ENCODE data around the gene ADSS1. TPM values are rescaled to one million over a fixed set of nuclear protein-coding genes. Genes with fewer than 3 reads are reported as not detected.

ADSS1 gene
- total and polyA plus RNA-seq, 4 donors = 1.8 to 18.8 (median 12.2) TPM

DNA sequence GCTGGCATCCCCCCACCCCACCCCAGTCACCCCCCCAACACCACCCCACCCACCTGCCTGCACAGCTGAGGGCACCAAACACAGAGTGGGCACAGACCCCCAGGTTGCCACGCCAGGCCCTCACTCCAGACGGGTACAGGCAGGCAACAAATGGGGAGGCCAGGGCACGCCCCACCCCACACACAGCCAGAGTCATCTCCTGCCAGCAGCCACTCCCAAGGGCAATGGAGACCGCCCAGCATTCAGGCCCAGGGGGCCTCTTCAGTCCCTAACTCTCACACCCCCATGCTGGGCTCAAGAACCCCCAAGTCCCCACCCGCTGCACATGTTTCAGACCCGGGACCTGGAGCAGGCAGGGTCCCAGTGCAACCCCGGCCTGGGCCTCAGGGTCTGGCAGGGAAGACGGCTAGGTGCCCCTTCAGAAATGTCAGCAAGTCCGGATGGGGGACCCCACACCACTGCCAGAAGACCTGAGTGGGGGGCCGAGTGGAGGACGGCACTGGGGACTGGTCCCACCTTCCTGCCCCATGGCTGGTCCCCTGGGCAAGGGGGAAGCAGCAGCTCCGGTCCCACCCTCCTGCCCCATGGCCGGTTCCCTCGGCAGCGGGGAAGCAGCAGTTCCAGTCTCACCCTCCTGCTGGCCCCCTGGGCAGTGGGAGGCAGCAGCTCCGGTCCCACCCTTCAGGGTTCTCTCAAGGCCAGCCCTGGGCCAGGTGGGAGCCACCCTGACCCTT is 59.6 kb downstream of the ADSS1 start (continued):
- TF ChIP-seq, protein P1, sequence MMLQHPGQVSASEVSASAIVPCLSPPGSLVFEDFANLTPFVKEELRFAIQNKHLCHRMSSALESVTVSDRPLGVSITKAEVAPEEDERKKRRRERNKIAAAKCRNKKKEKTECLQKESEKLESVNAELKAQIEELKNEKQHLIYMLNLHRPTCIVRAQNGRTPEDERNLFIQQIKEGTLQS (IDR thresholded peaks at IDR 0.05) = no peak

DNA sequence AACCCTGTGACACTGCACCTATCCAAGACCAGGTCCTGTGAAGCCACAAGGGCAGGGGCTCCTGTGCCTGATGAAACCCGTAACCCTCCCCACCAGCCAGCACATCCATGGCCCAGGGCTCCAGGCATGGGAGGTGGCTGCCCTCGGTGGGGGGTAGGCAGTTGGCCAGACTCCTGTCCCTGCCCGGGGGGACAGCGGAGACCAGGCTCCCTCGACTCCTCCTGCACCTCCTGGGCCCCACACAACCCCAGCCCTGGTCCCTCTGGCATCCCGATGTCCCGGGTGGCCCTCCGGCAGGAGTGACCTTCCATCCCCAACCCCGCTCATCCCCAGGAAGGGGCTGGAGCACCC is 60.2 kb downstream of the ADSS1 start:
- H3K4me3 ChIP-seq (ENCODE audit: low read depth in 1 of 3, low read length in 3 of 3) = no peak overlapping the region
- H3K27me3 ChIP-seq (ENCODE audit: control insufficient read depth in 4 of 4, insufficient read depth in 4 of 4, low read length in 3 of 4) = no peaks in the 10 kb centered on the region
- no peak overlapping the region for H3K9ac ChIP-seq (ENCODE audit: low read depth in 1 of 2, low read length in 2 of 2)
- peaks cover 0 to 20% (median 6%) of the 10 kb centered on the region in 4 donors for H3K36me3 ChIP-seq (ENCODE audit: control insufficient read depth in 4 of 4, insufficient read depth in 3 of 4, low read depth in 1 of 4, low read length in 3 of 4)
- no peak for DNase-seq (ENCODE audit: low spot score)
- H3K27ac ChIP-seq (ENCODE audit: low read depth in 1 of 2, low read length in 2 of 2) = no peak overlapping the region
- 93% methylated on average over 9 of the region's 9 CpGs for WGBS
- no peaks in the 10 kb centered on the region for H3K9me3 ChIP-seq (ENCODE audit: control insufficient read depth in 4 of 4, low read length in 3 of 4)
- TF ChIP-seq HNF4A (conservative IDR thresholded peaks at IDR 0.05) (no peak), ZBTB33 (IDR thresholded peaks at IDR 0.05) (no peak), JUND (IDR thresholded peaks at IDR 0.05) (no peak), RAD21 (IDR thresholded peaks at IDR 0.05) (no peak), GABPA (IDR thresholded peaks at IDR 0.05 in 1 of 2, conservative IDR thresholded peaks at IDR 0.05 in 1 of 2) (no peak), TAF1 (conservative IDR thresholded peaks at IDR 0.05) (no peak), EGR1 (IDR thresholded peaks at IDR 0.05; ENCODE audit: low read depth in 2 of 2) (no peak), YY1 (IDR thresholded peaks at IDR 0.05) (no peak), SP1 (IDR thresholded peaks at IDR 0.05) (no peak), NR2F2 (IDR thresholded peaks at IDR 0.05) (no peak), FOXA1 (IDR thresholded peaks at IDR 0.05) (no peak), HNF4G (IDR thresholded peaks at IDR 0.05) (no peak), FOXA2 (IDR thresholded peaks at IDR 0.05) (no peak), REST (IDR thresholded peaks at IDR 0.05) (no peak), MAX (IDR thresholded peaks at IDR 0.05) (no peak), RXRA (IDR thresholded peaks at IDR 0.05) (no peak)
- TF ChIP-seq, protein P2, sequence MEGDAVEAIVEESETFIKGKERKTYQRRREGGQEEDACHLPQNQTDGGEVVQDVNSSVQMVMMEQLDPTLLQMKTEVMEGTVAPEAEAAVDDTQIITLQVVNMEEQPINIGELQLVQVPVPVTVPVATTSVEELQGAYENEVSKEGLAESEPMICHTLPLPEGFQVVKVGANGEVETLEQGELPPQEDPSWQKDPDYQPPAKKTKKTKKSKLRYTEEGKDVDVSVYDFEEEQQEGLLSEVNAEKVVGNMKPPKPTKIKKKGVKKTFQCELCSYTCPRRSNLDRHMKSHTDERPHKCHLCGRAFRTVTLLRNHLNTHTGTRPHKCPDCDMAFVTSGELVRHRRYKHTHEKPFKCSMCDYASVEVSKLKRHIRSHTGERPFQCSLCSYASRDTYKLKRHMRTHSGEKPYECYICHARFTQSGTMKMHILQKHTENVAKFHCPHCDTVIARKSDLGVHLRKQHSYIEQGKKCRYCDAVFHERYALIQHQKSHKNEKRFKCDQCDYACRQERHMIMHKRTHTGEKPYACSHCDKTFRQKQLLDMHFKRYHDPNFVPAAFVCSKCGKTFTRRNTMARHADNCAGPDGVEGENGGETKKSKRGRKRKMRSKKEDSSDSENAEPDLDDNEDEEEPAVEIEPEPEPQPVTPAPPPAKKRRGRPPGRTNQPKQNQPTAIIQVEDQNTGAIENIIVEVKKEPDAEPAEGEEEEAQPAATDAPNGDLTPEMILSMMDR (IDR thresholded peaks at IDR 0.05; ENCODE audit: low read depth, low read length, missing input control) = no peak
- TF ChIP-seq, protein P1 (IDR thresholded peaks at IDR 0.05) = no peak
- peaks cover 19 to 39% (median 31%) of the 10 kb centered on the region in 4 donors for H3K4me1 ChIP-seq (ENCODE audit: control insufficient read depth in 4 of 4, insufficient read depth in 4 of 4, low read length in 3 of 4)
